GM12878 (cell line): ENCODE data around the gene TAGLN3. TPM values are rescaled to one million over a fixed set of nuclear protein-coding genes. Genes with fewer than 3 reads are reported as not detected.

ENCODE experiments used
- ATAC-seq: fragments of 200-7000 bp; cut with Tn5 transposase; 3 replicates; pipeline ENCODE4 v1.9.1; 2020; ENCODE audit warnings: mild to moderate bottlenecking, moderate library complexity
- BruUV-seq: library from RNA; stranded (reverse); fragments of 400-500 nt; replicated peaks from 2 replicates; lab custom pipeline; 2021; lab: Mats Ljungman, UMichigan
- CTCF ChIA-PET: fragments of 300-600 bp; sonication (Branson Sonifier 250); formaldehyde crosslinking; extraction: SDS; loops from one replicate; lab custom pipeline; 2021; ENCODE audit warnings: inconsistent platforms; lab: Yijun Ruan, JAX
- POLR2A ChIA-PET: fragments of 350-600 bp; formaldehyde crosslinking; extraction: SDS; loops from one replicate; lab custom pipeline; 2021; ENCODE audit warnings: inconsistent platforms; lab: Charles Lee
- RAD21 ChIA-PET: fragments of 300-600 bp; sonication (Branson Sonifier 250); formaldehyde crosslinking; loops from one replicate; lab custom pipeline; 2023; ENCODE audit warnings: antibody characterized with exemption; ENCODE audit not compliant: unreplicated experiment; lab: Charles Lee
- SMC1A ChIA-PET: fragments of 300-600 bp; sonication (Branson Sonifier 250); formaldehyde crosslinking; loops from one replicate; lab custom pipeline; 2023; ENCODE audit not compliant: unreplicated experiment, uncharacterized antibody; lab: Charles Lee
- DNase-seq: peaks from one replicate; pipeline ENCODE4 v3.0.0-alpha.2; 2011; ENCODE audit warnings: low read depth, low spot score
- FAIRE-seq: peaks from 3 replicates; lab custom pipeline; 2011; peaks lifted over from hg19 to GRCh38; lab: Jason Lieb, UNC
- H2AFZ ChIP-seq: 2 replicates; pipeline ENCODE4 v1.6.0; 2011; ENCODE audit warnings: low read depth, low read length, control low read depth; ENCODE audit not compliant: control insufficient read depth
- H3K27ac ChIP-seq: 2 replicates; pipeline ENCODE4 v1.5.1; 2011; ENCODE audit warnings: control low read depth; ENCODE audit not compliant: control insufficient read depth, insufficient read depth
- H3K27me3 ChIP-seq, 2 experiments: replicated peaks in 1 of 2; 2 replicates each; pipeline versions ENCODE4 v1.6.0 to v1.6.1; 2011; ENCODE audit warnings: low read length in 1 of 2; ENCODE audit not compliant: control insufficient read depth in 2 of 2, insufficient read depth in 2 of 2
- H3K36me3 ChIP-seq, 2 experiments: 2 replicates each; pipeline ENCODE4 v1.5.1; 2011; ENCODE audit warnings: low read length in 1 of 2; ENCODE audit not compliant: control insufficient read depth in 2 of 2, insufficient read depth in 2 of 2
- H3K4me1 ChIP-seq: 2 replicates; pipeline ENCODE4 v1.6.1; 2011; ENCODE audit warnings: mild to moderate bottlenecking, low read length, moderate library complexity, mixed read lengths; ENCODE audit not compliant: control insufficient read depth, insufficient read depth
- H3K4me2 ChIP-seq: 2 replicates; pipeline ENCODE4 v1.6.0; 2011; ENCODE audit warnings: control low read depth; ENCODE audit not compliant: control insufficient read depth, insufficient read depth
- H3K4me3 ChIP-seq: fragments of 200-600 bp; sonication (generic); 2 replicates; pipeline ENCODE4 v1.5.1; 2016
- H3K79me2 ChIP-seq: 2 replicates; pipeline ENCODE4 v1.6.0; 2011; ENCODE audit warnings: low read length; ENCODE audit not compliant: control insufficient read depth, insufficient read depth
- H3K9ac ChIP-seq: 2 replicates; pipeline ENCODE4 v1.8.0; 2011; ENCODE audit warnings: low read length, control low read depth, mixed read lengths; ENCODE audit not compliant: control insufficient read depth, insufficient read depth
- H3K9me3 ChIP-seq: replicated peaks from 3 replicates; pipeline ENCODE4 v1.5.1; 2011; ENCODE audit warnings: mild to moderate bottlenecking, low read length; ENCODE audit not compliant: control insufficient read depth, insufficient read depth
- H4K20me1 ChIP-seq: 2 replicates; pipeline ENCODE4 v1.6.0; 2011; ENCODE audit not compliant: control insufficient read depth, insufficient read depth
- ATF3 ChIP-seq: IDR thresholded peaks from 2 replicates; pipeline ENCODE4 v1.6.1; 2011; ENCODE audit warnings: low read depth, mild to moderate bottlenecking, low read length, moderate library complexity, borderline replicate concordance; ENCODE audit errors: extremely low read depth
- ATF7 ChIP-seq: fragments of 450-650 bp; IDR thresholded peaks from 2 replicates; pipeline ENCODE4 v1.6.1; 2016; ENCODE audit warnings: low read depth, mild to moderate bottlenecking
- CBFB ChIP-seq: IDR thresholded peaks from 2 replicates; pipeline ENCODE4 v1.6.1; 2016; ENCODE audit warnings: antibody characterized with exemption, low read depth
- CBX3 ChIP-seq: fragments of 200-600 bp; sonication (generic); IDR thresholded peaks from 2 replicates; pipeline ENCODE4 v1.6.1; 2016; ENCODE audit warnings: low read depth, borderline replicate concordance
- CEBPB ChIP-seq, 2 experiments: fragments of 150-350 bp in 1 of 2; IDR thresholded peaks; 2 replicates each; pipeline ENCODE4 v1.6.1; 2012 to 2014; ENCODE audit warnings: low read depth in 2 of 2, low read length in 2 of 2, borderline replicate concordance in 1 of 2, inconsistent platforms in 1 of 2
- E2F4 ChIP-seq: IDR thresholded peaks from 2 replicates; pipeline ENCODE4 v1.6.1; 2012; ENCODE audit warnings: low read depth, low read length, improper control_type of control experiment
- HSF1 ChIP-seq: fragments of 150-350 bp; IDR thresholded peaks from 2 replicates; pipeline ENCODE4 v1.6.1; 2014; ENCODE audit warnings: mild to moderate bottlenecking, low read depth, low read length
- MAX ChIP-seq: IDR thresholded peaks from 2 replicates; pipeline ENCODE4 v1.6.1; 2012; ENCODE audit warnings: low read depth, low read length, improper control_type of control experiment
- POLR2A ChIP-seq: IDR thresholded peaks from 2 replicates; pipeline ENCODE4 v1.6.1; 2011; ENCODE audit warnings: low read depth, mild to moderate bottlenecking, low read length
- RBBP5 ChIP-seq: fragments of 200-600 bp; sonication (generic); conservative IDR thresholded peaks from 2 replicates; pipeline ENCODE4 v1.6.1; 2016
- RELA ChIP-seq: fragments of 450-650 bp; IDR thresholded peaks from 2 replicates; pipeline ENCODE4 v1.8.0; 2014; ENCODE audit warnings: borderline replicate concordance; ENCODE audit not compliant: partially characterized antibody
- RUNX3 ChIP-seq: IDR thresholded peaks from 2 replicates; pipeline ENCODE4 v1.6.1; 2012; ENCODE audit warnings: low read length, inconsistent platforms
- SIN3A ChIP-seq: IDR thresholded peaks from 2 replicates; pipeline ENCODE4 v1.6.1; 2012; ENCODE audit warnings: low read depth, low read length, improper control_type of control experiment
- SREBF1 ChIP-seq: IDR thresholded peaks from 2 replicates; pipeline ENCODE4 v1.6.1; 2012; ENCODE audit warnings: mild to moderate bottlenecking, low read length
- YBX1 ChIP-seq: fragments of 450-650 bp; IDR thresholded peaks from 2 replicates; pipeline ENCODE4 v1.6.1; 2016; ENCODE audit warnings: antibody characterized with exemption
- ZNF207 ChIP-seq: fragments of 450-650 bp; IDR thresholded peaks from 2 replicates; pipeline ENCODE4 v1.6.1; 2014; ENCODE audit warnings: antibody characterized with exemption, mild to moderate bottlenecking, borderline replicate concordance
- ZNF592 ChIP-seq: fragments of 450-650 bp; IDR thresholded peaks from 2 replicates; pipeline ENCODE4 v1.6.1; 2017; ENCODE audit warnings: mild to moderate bottlenecking, moderate library complexity
- WGBS: methylation state at CpG from one replicate; pipeline ENCODE4 v1.1.6; 2016; ENCODE audit warnings: low lambda C conversion rate; ENCODE audit not compliant: insufficient replicate concordance, insufficient coverage; ENCODE audit errors: missing lambda C conversion rate; 5-methylcytosine and 5-hydroxymethylcytosine counted together
- in situ Hi-C: fragments of 300-500 bp; cut with MboI; formaldehyde crosslinking; loops from 9 replicates; pipeline ENCODE4 v1.14.3; 2018; ENCODE audit warnings: mixed read lengths
- intact Hi-C: fragments of 100-400 bp; cut with micrococcal nuclease; formaldehyde crosslinking; loops from one replicate; pipeline ENCODE4 v1.14.2; 2022; ENCODE audit not compliant: unreplicated experiment
- polyA plus RNA-seq, 11 experiments: library from polyadenylated mRNA; depleted of rRNA in 4 of 11; unstranded in 6 of 11; stranded (reverse) in 5 of 11; fragments of >200 nt; fragmentation: Nextera tagmentation in 4 of 11; fragmentation: Illumina TruSeq in 1 of 11; extraction: Ambion mirVana in 4 of 11; extraction: Trizol in 1 of 11; gene quantifications; 1 replicate in 1 of 11; 2 replicates in 10 of 11; pipeline versions ENCODE4 v1.2.1 to v1.2.3, GENCODE V29; 2011 to 2016; ENCODE audit warnings: inconsistent platforms in 2 of 11, missing spikeins in 2 of 11, low read depth in 1 of 11
- total RNA-seq, 4 experiments: library from RNA; depleted of rRNA in 3 of 4; stranded (reverse); fragments of >200 nt in 3 of 4; fragmentation: Illumina TruSeq in 1 of 4; extraction: Trizol in 1 of 4; gene quantifications; 2 replicates each; pipeline versions ENCODE4 v1.2.1 to v1.2.3, GENCODE V29; 2013 to 2021

The TAGLN3 gene
- total and polyA plus RNA-seq, 10 of the 15 experiments (the other 5 are each of a cell fraction or from before 2014, with no cell fraction given) = 0.06 to 0.53 (median 0.12) TPM; not detected in 3

- DNase-seq (no peak), FAIRE-seq (no peak), ATAC-seq (no peak)
- no TSS peak for BruUV-seq
- CTCF ChIA-PET = interaction anchor here (0.8 to 10.9 kb wide), 34 partner anchors 9 to 343 kb away, joined by 3 to 467 read pairs (median 12); partner anchors contain the start of genes ABHD10, PHLDB2, TAGLN3 and TMPRSS7
- no peak overlapping the region for H3K27ac ChIP-seq
- no peaks in the 10 kb centered on the region; a peak in 1 of 4 replicates for H3K27me3 ChIP-seq
- no peaks in the 10 kb centered on the region for H4K20me1 ChIP-seq
- intact Hi-C loops = no loop called here
- H3K36me3 ChIP-seq = no peaks in the 10 kb centered on the region
- no peak overlapping the region for H2AFZ ChIP-seq
- H3K9ac ChIP-seq = no peak overlapping the region
- no peak overlapping the region for H3K4me3 ChIP-seq
- SMC1A ChIA-PET = interaction anchor here (0.5 to 15.1 kb wide), 27 partner anchors 17 to 344 kb away, joined by 3 to 417 read pairs (median 7); partner anchors contain the start of genes ABHD10 and TAGLN3
- H3K9me3 ChIP-seq = no peaks in the 10 kb centered on the region
- no peaks in the 10 kb centered on the region for H3K4me1 ChIP-seq
- POLR2A ChIA-PET = interaction anchor here (0.6 to 2.5 kb wide), 5 partner anchors 8 to 304 kb away, joined by 5 to 9 read pairs (median 8); partner anchors contain the start of gene ABHD10
- no peaks in the 10 kb centered on the region for H3K79me2 ChIP-seq
- in situ Hi-C loops = no loop called here
- WGBS = 63% methylated on average over 6 of the region's 6 CpGs
- H3K4me2 ChIP-seq = no peak overlapping the region
- RAD21 ChIA-PET = interaction anchor here (0.5 to 6.0 kb wide), 27 partner anchors 9 to 963 kb away, joined by 3 to 158 read pairs (median 8); partner anchors contain the start of genes ABHD10, CD200R1, PHLDB2 and TAGLN3
- no peak for TF ChIP-seq CBFB
- no peak for TF ChIP-seq ZNF592
- no peak for TF ChIP-seq ZNF207
- TF ChIP-seq HSF1 = no peak
- TF ChIP-seq POLR2A = no peak
- TF ChIP-seq SIN3A = no peak
- no peak for TF ChIP-seq E2F4
- no peak for TF ChIP-seq ATF3
- TF ChIP-seq RELA = no peak
- no peak for TF ChIP-seq CEBPB (IDR thresholded peaks at IDR 0.05; ENCODE audit: borderline replicate concordance in 1 of 2, low read depth in 2 of 2, low read length in 2 of 2)
- no peak for TF ChIP-seq SREBF1
- no peak for TF ChIP-seq YBX1
- no peak for TF ChIP-seq ATF7
- TF ChIP-seq CBX3 = no peak
- TF ChIP-seq RBBP5 = no peak
- TF ChIP-seq MAX = no peak
- no peak for TF ChIP-seq RUNX3
Measured at GRCh38 chr3:112012205-112012992, 13.7 kb downstream of the TAGLN3 start.
